ENCODE data around the gene PAGE4.

PAGE4 gene, protein sequence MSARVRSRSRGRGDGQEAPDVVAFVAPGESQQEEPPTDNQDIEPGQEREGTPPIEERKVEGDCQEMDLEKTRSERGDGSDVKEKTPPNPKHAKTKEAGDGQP

DNA sequence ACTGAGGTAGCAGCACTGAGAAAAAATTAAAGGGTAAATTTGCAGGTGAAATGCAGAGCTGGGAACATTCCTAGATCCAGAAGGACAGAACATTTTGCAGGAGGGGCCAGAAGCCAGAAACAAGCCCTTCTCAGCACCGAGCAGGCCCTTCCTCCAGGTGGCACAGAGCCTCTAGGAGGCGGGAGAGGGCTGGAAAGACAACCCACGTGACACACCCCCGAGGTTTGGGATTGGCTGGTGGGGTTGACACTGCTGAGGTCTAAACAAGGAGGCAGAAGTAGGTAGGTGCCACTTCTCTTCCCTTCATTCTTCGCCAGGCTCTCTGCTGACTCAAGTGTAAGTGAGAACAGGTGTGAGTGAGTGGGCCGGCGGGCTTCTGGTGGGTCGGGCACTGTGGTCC is at the start of gene PAGE4:
PAGE4 (plus strand) TSS at position 288 of the 400 bp plus-strand sequence. CDS start 1,126 bp downstream, outside the sequence.
- no peak for DNase-seq (ENCODE audit: low spot score)

GRCh38 chrX:49784747-49785280 is 44.3 kb upstream of the PAGE4 start:
- DNase-seq (ENCODE audit: low spot score), result no peak

DNA sequence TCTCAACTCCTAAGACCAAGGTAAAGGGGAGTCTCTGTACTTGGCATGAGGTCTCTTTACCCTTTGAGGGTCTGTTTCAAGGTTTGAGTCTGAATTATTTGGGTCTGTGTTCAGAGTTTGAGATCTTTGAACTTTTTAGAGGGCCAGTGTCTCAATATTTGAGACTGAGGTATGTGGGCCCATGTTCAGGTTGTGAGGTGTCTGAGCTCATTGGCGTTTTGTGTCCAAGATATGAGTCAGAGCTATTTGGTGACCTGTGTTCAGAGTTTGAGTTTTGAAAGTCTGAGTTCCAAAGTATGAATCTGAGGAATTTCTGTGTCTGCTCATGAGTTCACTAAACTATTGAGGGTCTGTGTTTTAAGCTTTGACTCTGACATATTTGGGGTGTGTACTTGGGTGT is 36.7 kb upstream of the PAGE4 start:
- DNase-seq (ENCODE audit: low spot score), result no peak

- no peak for DNase-seq (ENCODE audit: low spot score)
Observed at GRCh38 chrX:49793686-49794085, 35.4 kb upstream of the PAGE4 start.

GRCh38 chrX:49799828-49800227 is 29.3 kb upstream of the PAGE4 start:
- DNase-seq (ENCODE audit: low spot score), result no peak

- DNase-seq (ENCODE audit: low spot score), result no peak
Observed at GRCh38 chrX:49809891-49810632, 19.0 kb upstream of the PAGE4 start.

DNA sequence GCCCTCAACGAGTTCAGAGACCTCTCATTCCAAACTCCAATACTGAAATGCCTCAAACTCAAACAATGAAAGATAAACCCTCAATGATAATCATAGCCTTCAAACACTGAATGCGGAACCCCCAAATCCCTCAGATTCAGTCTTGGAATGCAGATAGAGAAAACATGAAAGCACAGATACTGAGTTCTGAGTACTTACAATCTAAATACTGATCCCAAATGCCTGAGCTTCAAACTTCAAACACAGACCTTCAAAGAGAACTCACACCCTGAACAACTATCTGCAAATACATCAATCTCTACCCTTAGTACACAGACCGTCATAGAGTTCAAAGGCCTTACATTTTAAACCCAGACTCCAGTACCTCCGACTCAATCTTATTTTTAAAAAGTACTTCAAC is 16.9 kb upstream of the PAGE4 start:
- DNase-seq (ENCODE audit: low spot score), result no peak

DNA sequence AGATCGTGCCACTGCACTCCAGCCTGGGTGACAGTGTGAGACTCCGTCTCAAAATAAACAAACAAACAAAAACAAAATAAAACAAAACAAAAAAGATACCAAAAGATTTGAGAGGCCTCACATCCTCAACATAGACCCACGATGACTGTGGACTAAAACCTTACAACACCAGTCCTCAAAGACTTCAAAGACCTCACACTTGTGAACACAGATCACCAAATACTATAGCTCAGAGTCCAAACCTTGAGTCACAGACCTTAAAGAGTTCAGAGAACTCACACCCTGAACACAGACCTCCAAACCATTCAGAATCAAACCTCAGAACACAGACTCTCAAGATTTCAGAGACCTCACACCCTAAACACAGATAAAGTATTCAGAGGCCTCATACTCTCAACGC is 12.7 kb upstream of the PAGE4 start:
- DNase-seq (ENCODE audit: low spot score), result no peak

- peak; percentile 33 for DNase-seq (ENCODE audit: low spot score)
Observed at GRCh38 chrX:49838374-49838773, 9.3 kb downstream of the PAGE4 start.

DNA sequence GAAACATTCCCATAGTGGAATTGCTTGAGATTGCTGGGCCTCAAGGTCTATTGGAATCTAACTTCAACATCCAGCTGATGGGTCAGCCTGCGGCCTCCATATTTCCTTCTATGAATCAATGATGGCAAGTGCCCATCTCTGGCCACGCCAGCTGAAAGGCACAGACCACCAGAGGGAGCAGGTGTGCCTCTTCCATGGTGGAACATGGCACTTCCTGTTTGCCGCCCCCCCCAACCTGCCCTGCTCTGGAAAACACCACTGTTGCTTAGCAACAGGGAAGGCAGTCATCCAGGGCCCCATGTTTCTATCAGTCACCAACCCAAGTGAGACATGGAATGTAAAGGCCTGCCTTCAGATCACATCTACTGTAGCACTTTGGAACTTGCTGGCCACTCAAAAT is 11.6 kb downstream of the PAGE4 start:
- DNase-seq (ENCODE audit: low spot score), result peak; percentile 20

DNA sequence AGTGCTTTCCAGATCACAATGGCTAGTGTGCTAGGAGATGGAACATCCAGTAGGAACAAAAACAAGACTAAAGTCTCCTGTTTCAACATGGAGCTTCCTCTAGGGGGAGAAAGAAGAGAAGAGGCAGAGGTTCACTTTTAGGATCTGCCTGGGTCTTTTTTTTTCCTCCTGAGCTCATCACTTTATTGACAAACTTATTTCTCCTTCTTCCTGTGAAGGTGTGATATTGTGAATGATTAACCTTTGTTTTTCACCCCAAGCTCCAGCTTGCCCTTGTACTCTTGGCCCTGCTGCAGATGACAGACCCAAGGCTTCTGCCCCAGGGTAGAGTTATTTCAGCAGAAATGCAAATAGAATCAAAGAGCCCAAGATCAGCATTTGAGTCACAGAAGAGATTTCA is 13.5 kb downstream of the PAGE4 start:
- no peak for DNase-seq (ENCODE audit: low spot score)

DNA sequence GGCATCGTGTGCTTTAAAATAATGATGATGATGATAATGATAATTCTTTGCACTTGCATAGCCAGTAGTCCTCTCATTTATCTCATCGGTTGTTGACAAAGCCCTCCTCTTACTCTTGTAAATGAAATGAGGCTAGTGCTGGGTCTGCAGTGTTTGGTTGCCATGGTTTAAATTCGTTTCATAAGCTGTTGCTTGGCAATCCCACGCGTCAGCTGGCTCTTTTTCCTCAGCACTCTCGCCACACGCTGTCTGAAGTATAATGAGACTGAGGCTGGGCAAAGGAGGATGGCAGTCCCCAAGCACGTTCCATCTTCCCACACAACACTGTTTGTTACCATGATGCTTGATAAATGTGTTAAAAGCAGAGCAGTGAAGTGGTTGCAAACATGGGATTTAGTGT is 15.5 kb downstream of the PAGE4 start:
- DNase-seq (ENCODE audit: low spot score), result no peak

GRCh38 chrX:49845701-49846403 is 16.7 kb downstream of the PAGE4 start:
- DNase-seq (ENCODE audit: low spot score), result no peak

GRCh38 chrX:49846522-49846921 is 17.4 kb downstream of the PAGE4 start:
- no peak for DNase-seq (ENCODE audit: low spot score)

GRCh38 chrX:49848275-49848674 is 19.2 kb downstream of the PAGE4 start:
- no peak for DNase-seq (ENCODE audit: low spot score)

GRCh38 chrX:49850028-49850427 is 20.9 kb downstream of the PAGE4 start:
- no peak for DNase-seq (ENCODE audit: low spot score)

- DNase-seq (ENCODE audit: low spot score), result no peak
Observed at GRCh38 chrX:49853661-49854060, 24.6 kb downstream of the PAGE4 start.

GRCh38 chrX:49856819-49857218 is 27.7 kb downstream of the PAGE4 start:
- DNase-seq (ENCODE audit: low spot score), result no peak

DNA sequence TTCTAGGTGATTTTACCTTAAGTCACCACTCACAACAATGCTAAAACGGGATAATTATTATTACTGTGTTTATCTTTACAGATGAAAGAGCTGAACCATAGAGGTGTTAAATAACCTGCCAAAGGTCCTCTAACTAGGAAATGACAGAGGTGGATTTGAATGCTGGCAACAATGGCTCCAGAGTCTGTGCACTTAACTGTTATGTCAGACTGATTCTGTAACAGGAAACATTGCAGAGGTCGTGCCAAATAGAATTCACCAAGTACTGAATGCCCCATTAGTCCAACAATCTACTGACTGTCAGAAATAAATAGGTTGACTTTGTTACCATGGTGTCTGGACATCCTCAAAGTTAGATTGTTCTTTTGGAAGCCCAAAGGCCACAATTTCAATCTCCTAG is 29.2 kb downstream of the PAGE4 start:
- DNase-seq (ENCODE audit: low spot score), result no peak

DNA sequence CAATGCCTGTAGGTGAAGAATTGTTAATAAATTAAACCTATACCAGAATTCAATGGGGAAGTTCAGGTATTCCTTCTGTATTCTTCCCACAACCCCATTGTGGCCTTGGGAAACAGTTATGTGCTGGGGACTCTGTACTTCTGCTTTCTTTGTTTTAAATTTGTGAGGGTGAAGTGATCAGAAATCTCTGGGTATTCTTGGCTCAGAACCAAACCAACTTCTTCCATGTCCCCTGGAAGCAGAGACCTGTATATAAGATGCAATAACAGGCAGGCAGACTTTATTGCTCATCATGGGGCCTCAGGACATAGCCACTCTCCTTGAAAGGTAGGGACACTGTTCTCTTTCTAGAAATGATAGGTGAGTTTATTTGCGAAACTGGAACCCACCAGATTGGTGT is 30.4 kb downstream of the PAGE4 start:
- DNase-seq (ENCODE audit: low spot score), result no peak

GRCh38 chrX:49860867-49861535 is 31.9 kb downstream of the PAGE4 start:
- DNase-seq (ENCODE audit: low spot score), result no peak

GRCh38 chrX:49862093-49862492 is 33.0 kb downstream of the PAGE4 start:
- DNase-seq (ENCODE audit: low spot score), result no peak

- DNase-seq (ENCODE audit: low spot score), result no peak
Observed at GRCh38 chrX:49868739-49869138, 39.6 kb downstream of the PAGE4 start.

Data from AG20443 (cell line).